GM19463 (cell line): ENCODE data around the gene OSBP.

Experiments used
- ATAC-seq: cut with Tn5 transposase; IDR thresholded peaks from one replicate; pipeline ENCODE4 v1.9.1; 2021; ENCODE audit warnings: mild to moderate bottlenecking, moderate library complexity; ENCODE audit not compliant: unreplicated experiment

The OSBP gene

GRCh38 chr11:59610289-59610688 is 5.3 kb downstream of the OSBP start:
- ATAC-seq = no peak

- no peak for ATAC-seq
Observed at GRCh38 chr11:59607703-59608454, 7.7 kb downstream of the OSBP start.

GRCh38 chr11:59602432-59602831 is 13.1 kb downstream of the OSBP start:
- ATAC-seq = no peak

GRCh38 chr11:59601788-59602187 is 13.8 kb downstream of the OSBP start:
- ATAC-seq = no peak

GRCh38 chr11:59600636-59601035 is 14.9 kb downstream of the OSBP start:
- no peak for ATAC-seq

- ATAC-seq = no peak
Observed at GRCh38 chr11:59600234-59600633, 15.3 kb downstream of the OSBP start.

- ATAC-seq = no peak
Observed at GRCh38 chr11:59598961-59599360, 16.6 kb downstream of the OSBP start.

- ATAC-seq = no peak
Observed at GRCh38 chr11:59584294-59584693, 31.3 kb downstream of the OSBP start.

GRCh38 chr11:59582006-59582405 is 33.6 kb downstream of the OSBP start:
- ATAC-seq = no peak

GRCh38 chr11:59578369-59578768 is 37.2 kb downstream of the OSBP start:
- ATAC-seq = no peak

- ATAC-seq = no peak
Observed at GRCh38 chr11:59575505-59575904, 40.1 kb downstream of the OSBP start.

- ATAC-seq = no peak
Observed at GRCh38 chr11:59574932-59575502, 40.6 kb downstream of the OSBP start.

- ATAC-seq = no peak
Observed at GRCh38 chr11:59574467-59574866, 41.1 kb downstream of the OSBP start.

GRCh38 chr11:59573216-59573615 is 42.4 kb downstream of the OSBP start:
- no peak for ATAC-seq

- ATAC-seq = no peak
Observed at GRCh38 chr11:59572091-59572490, 43.5 kb downstream of the OSBP start.

GRCh38 chr11:59562292-59562691 is 53.3 kb downstream of the OSBP start:
- no peak for ATAC-seq

GRCh38 chr11:59560702-59561473 is 54.7 kb downstream of the OSBP start:
- peak; percentile 35 for ATAC-seq

- ATAC-seq = peak; percentile 26
Observed at GRCh38 chr11:59560290-59560701, 55.3 kb downstream of the OSBP start.

GRCh38 chr11:59559886-59560285 is 55.7 kb downstream of the OSBP start:
- peak; percentile 2 for ATAC-seq

GRCh38 chr11:59558270-59558643 is 57.3 kb downstream of the OSBP start:
- no peak for ATAC-seq

- ATAC-seq = peak; percentile 3
Observed at GRCh38 chr11:59556917-59557348, 58.6 kb downstream of the OSBP start.
